Measurements from ENCODE around the gene REL. TPM values are rescaled to one million over a fixed set of nuclear protein-coding genes. Genes with fewer than 3 reads are reported as not detected.

Gene REL
- total and polyA plus RNA-seq, 2 of the 13 experiments (the other 11 are each of a cell fraction or from before 2014, with no cell fraction given): 3.7 to 7.0 TPM

DNA sequence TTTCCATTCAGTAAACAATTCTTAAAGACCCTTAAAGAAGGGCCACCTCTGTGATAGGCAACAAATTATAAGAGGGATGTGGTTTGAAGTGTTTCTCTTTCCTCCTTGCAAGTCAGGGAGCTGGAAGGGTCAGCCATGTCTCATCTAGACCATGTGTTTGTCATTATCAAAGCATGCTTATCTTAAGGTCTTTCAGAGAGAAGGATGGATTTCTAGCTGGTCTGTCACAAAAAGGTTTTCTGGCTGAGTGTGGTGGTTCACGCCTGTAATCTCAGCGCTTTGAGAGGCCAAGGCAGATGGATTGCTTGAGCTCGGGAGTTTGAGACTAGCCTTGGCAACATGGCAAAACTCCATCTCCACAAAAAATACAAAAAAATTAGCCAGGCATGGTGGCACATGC lies 77.0 kb downstream of the REL start:
- FAIRE-seq (no peak), DNase-seq (ENCODE audit: low spot score) (no peak), ATAC-seq (no peak)
- ChIA-PET POLR2A (no interaction called here), CTCF (ENCODE audit: low intra/inter-chr PET ratio, low total read pairs) (no interaction called here)
- in situ Hi-C loops (cut with HindIII; ENCODE audit: extremely low pct_ligation_motif_present, low pct_unique_long_range_greater_than_20kb): no loop called here
- no peaks in the 10 kb centered on the region for H3K27me3 ChIP-seq (ENCODE audit: control insufficient read depth in 1 of 2, insufficient read depth in 2 of 2, low read length in 2 of 2)
- H3K79me2 ChIP-seq (ENCODE audit: insufficient read depth, low read length): no peaks in the 10 kb centered on the region
- peaks cover 28 to 79% of the 10 kb centered on the region in 2 experiments for H3K36me3 ChIP-seq (replicated peaks in 1 of 2; ENCODE audit: control insufficient read depth in 1 of 2, insufficient read depth in 2 of 2, low read length in 2 of 2)
- no peak overlapping the region for H3K9ac ChIP-seq (ENCODE audit: insufficient read depth, low read depth, low read length)
- no peak overlapping the region for H3K4me3 ChIP-seq (replicated peaks in 1 of 3; ENCODE audit: insufficient read depth in 1 of 3, low read depth in 2 of 3, low read length in 3 of 3)
- 97% methylated on average over 3 of the region's 3 CpGs for WGBS (ENCODE audit: low lambda C conversion rate)
- H4K20me1 ChIP-seq (ENCODE audit: insufficient read depth, low read length): no peaks in the 10 kb centered on the region
- H3K4me1 ChIP-seq (ENCODE audit: insufficient read depth, low read length): no peaks in the 10 kb centered on the region
- intact Hi-C loops (cut with micrococcal nuclease; ENCODE audit: unreplicated experiment): no loop called here
- no peak overlapping the region for H3K4me2 ChIP-seq (ENCODE audit: low read depth, low read length)
- BruUV-seq (replicated peaks): no TSS peak
- H3K9me3 ChIP-seq (ENCODE audit: low read length): no peaks in the 10 kb centered on the region
- no peak overlapping the region for H3K27ac ChIP-seq (ENCODE audit: extremely low read length, insufficient read depth, low read length)
- TF ChIP-seq, protein P1, sequence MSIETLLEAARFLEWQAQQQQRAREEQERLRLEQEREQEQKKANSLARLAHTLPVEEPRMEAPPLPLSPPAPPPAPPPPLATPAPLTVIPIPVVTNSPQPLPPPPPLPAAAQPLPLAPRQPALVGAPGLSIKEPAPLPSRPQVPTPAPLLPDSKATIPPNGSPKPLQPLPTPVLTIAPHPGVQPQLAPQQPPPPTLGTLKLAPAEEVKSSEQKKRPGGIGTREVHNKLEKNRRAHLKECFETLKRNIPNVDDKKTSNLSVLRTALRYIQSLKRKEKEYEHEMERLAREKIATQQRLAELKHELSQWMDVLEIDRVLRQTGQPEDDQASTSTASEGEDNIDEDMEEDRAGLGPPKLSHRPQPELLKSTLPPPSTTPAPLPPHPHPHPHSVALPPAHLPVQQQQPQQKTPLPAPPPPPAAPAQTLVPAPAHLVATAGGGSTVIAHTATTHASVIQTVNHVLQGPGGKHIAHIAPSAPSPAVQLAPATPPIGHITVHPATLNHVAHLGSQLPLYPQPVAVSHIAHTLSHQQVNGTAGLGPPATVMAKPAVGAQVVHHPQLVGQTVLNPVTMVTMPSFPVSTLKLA (IDR thresholded peaks at IDR 0.05): peak; percentile 71; the same call in 1 of the 2 replicates
- no peak for TF ChIP-seq MXI1 (IDR thresholded peaks at IDR 0.05; ENCODE audit: borderline replicate concordance, low read depth, low read length)
- no peak overlapping the region for H2AFZ ChIP-seq (ENCODE audit: low read length)

DNA sequence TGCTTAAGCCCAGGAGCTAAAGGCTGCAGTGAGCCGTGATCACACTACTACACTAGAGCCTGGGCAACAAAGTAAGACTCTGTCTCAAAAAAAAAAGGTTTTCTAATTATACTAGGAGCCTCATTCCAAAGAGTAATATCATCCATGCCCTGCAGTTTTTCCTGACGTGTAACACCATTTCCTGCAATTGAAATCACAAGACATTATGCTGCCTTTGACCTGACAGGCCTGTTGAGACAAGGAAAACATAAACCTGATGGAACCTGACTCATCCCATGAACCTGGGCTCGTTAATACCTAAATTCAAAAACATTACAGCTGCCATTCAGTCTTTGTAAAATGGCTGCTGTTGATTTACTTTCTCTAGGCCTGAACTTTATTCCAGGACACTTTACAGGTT lies 77.4 kb downstream of the REL start:
- TF ChIP-seq, protein P2, sequence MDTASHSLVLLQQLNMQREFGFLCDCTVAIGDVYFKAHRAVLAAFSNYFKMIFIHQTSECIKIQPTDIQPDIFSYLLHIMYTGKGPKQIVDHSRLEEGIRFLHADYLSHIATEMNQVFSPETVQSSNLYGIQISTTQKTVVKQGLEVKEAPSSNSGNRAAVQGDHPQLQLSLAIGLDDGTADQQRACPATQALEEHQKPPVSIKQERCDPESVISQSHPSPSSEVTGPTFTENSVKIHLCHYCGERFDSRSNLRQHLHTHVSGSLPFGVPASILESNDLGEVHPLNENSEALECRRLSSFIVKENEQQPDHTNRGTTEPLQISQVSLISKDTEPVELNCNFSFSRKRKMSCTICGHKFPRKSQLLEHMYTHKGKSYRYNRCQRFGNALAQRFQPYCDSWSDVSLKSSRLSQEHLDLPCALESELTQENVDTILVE (CRISPR knock-in tag; IDR thresholded peaks at IDR 0.05): no peak
- H3K36me3 ChIP-seq (replicated peaks in 1 of 2; ENCODE audit: control insufficient read depth in 1 of 2, insufficient read depth in 2 of 2, low read length in 2 of 2): peaks cover 27 to 79% of the 10 kb centered on the region in 2 experiments
- in situ Hi-C loops (cut with HindIII; ENCODE audit: extremely low pct_ligation_motif_present, low pct_unique_long_range_greater_than_20kb): no loop called here
- H3K27ac ChIP-seq (ENCODE audit: extremely low read length, insufficient read depth, low read length): no peak overlapping the region
- H2AFZ ChIP-seq (ENCODE audit: low read length): no peak overlapping the region
- DNase-seq (ENCODE audit: low spot score) (no peak), ATAC-seq (no peak), FAIRE-seq (no peak)
- H4K20me1 ChIP-seq (ENCODE audit: insufficient read depth, low read length): no peaks in the 10 kb centered on the region
- H3K9ac ChIP-seq (ENCODE audit: insufficient read depth, low read depth, low read length): no peak overlapping the region
- BruUV-seq (replicated peaks): no TSS peak
- WGBS (ENCODE audit: low lambda C conversion rate): 92% methylated on average over 3 of the region's 3 CpGs
- intact Hi-C loops (cut with micrococcal nuclease; ENCODE audit: unreplicated experiment): no loop called here
- no peaks in the 10 kb centered on the region for H3K79me2 ChIP-seq (ENCODE audit: insufficient read depth, low read length)
- POLR2A ChIA-PET: no interaction called here
- H3K4me2 ChIP-seq (ENCODE audit: low read depth, low read length): no peak overlapping the region
- no peaks in the 10 kb centered on the region for H3K27me3 ChIP-seq (ENCODE audit: control insufficient read depth in 1 of 2, insufficient read depth in 2 of 2, low read length in 2 of 2)
- H3K4me3 ChIP-seq (replicated peaks in 1 of 3; ENCODE audit: insufficient read depth in 1 of 3, low read depth in 2 of 3, low read length in 3 of 3): no peak overlapping the region
- no peaks in the 10 kb centered on the region for H3K9me3 ChIP-seq (ENCODE audit: low read length)
- no peaks in the 10 kb centered on the region for H3K4me1 ChIP-seq (ENCODE audit: insufficient read depth, low read length)
- CTCF ChIA-PET (ENCODE audit: low intra/inter-chr PET ratio, low total read pairs): no interaction called here
